ENCODE measurements around the gene BEST2.

BEST2 gene

DNA sequence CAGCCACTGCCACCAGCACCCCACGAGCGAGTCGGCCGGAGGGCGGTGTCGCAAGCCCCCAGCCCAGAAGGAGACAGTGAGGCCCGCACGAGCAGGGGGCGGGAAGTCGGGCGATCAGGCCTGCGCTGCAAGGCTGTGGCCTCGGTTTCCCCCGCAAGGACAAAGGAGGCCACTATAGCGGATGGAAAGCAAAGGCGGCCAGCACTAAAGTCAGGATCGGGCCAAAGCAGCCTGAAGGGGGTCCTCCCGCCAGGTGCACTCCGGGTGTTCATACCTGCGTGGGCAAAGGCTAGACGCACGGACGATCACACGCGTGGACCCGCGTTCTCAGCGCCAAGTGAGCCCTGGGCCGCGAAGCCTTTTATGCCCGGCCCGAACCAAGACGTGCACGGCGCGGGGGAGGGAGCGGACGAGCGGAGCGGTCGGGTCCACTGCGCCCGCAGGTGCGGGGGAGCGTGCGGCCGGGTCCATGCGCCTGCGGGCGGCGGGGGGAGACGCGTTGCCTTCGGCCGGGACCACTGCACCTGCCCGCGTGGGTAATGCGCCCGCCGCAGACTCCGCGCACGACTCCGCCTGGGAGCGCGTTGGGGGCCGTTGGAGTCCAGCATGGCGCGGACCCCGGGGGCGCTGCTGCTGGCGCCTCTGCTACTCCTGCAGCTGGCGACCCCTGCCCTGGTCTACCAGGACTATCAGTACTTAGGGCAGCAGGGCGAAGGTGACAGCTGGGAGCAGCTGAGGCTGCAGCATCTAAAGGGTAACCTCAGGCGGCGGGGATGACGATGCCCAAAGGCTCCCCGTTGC lies 50.1 kb downstream of the BEST2 start, which contains the start of the genes PRDX2 and THSD8:
Gene PRDX2 (minus strand): TSS at position 335 of the 801 bp plus-strand sequence. CDS start 539 bp downstream, outside the sequence.
Gene THSD8 (plus strand): TSS at position 604 of the 801 bp plus-strand sequence. CDS start 3 bp downstream, at position 607.
- DNase-seq: peak; percentile 83

DNA sequence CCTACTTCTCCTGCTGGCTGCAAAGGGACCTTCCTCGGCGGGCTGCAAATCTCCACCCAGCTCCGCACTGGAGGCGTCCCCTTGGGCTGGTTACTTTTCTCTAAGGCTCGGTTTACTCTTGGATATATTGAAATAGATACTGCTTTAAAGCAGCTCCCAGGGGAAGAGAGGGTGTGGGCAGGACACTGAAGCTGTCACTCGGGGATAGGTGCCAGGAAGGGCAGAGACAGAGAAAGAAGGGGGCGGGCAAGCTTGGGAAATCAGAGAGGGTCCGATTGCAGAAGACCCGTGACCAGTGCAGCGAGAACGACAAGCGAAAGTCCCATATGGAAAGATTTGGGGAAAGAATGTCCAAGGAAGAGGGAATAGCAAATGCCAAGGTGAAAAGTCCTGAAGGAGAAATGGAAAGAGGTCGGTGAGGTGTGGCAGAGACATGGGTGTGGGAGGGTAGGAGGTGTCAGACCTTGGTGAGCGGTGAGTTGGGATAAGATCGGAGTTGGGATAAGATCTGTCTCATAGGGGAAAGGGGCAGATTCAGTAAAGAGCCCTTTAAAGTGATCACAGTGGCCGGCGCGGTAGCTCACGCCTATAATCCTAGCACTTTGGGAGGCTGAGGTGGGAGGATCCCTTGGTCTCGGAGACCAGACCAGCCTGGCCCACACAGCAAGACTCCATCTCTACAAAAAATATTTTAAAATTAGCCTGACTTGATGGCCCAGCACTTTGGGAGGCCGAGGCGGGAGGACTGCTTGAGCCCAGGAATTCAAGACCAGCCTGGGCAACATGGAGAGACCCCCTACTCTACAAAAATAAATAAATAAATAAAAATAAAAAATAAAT lies 50.9 kb downstream of the BEST2 start:
- DNase-seq: no peak

DNA sequence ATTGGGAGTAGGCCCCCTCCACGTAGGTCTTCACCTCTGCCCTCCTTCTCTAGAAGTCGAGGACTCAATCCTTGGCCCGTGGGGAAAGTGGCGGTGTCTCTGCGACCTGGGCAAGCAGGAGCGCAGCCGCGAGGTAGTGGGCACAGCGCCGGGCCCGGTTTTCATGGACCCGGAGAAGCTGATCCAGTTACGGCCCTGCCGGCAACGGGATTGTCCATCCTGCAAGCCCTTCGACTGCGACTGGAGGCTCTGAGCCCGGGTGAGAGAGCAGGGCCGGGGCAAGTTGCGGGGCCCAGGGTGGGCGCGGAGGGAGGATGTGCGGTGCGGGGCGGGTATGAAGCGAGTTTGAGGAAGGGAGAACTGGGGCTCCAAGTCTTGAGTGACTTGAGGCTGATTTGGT lies 52.5 kb downstream of the BEST2 start:
- no peak for DNase-seq

GRCh38 chr19:12806242-12807081 lies 54.9 kb downstream of the BEST2 start, which contains the start of gene RNASEH2A:
RNASEH2A (plus strand) TSS chr19:12806584; CDS start chr19:12806674, 90 bp downstream.
- DNase-seq: peak; percentile 88
